Tibial nerve (tissue), 4 donors: Measurements from ENCODE around the gene ERC2. TPM values are rescaled to one million over a fixed set of nuclear protein-coding genes. Genes with fewer than 3 reads are reported as not detected.

ENCODE experiments used
- DNase-seq, 2 donors: peaks; one replicate each; pipeline ENCODE4 v3.0.0-alpha.2; 2019; ENCODE audit warnings: low spot score in 2 of 2
- H3K27ac ChIP-seq, 4 donors: fragments of 200-600 bp; sonication (generic) in 3 of 4; one replicate each; pipeline ENCODE4 v1.5.1; 2017 to 2019; ENCODE audit warnings: mild to moderate bottlenecking in 1 of 4
- H3K27me3 ChIP-seq, 2 donors: fragments of 200-600 bp; sonication (generic) in 1 of 2; one replicate each; pipeline versions ENCODE4 v1.5.1 to v1.6.0; 2017 to 2019
- H3K36me3 ChIP-seq, 3 donors: fragments of 200-600 bp; sonication (generic); one replicate each; pipeline ENCODE4 v1.5.1; 2018 to 2019
- H3K4me1 ChIP-seq, 4 donors: fragments of 200-600 bp; sonication (generic) in 3 of 4; one replicate each; pipeline ENCODE4 v1.5.1; 2017 to 2019
- H3K4me3 ChIP-seq, 4 donors: fragments of 200-600 bp; sonication (generic) in 3 of 4; one replicate each; pipeline ENCODE4 v1.5.1; 2017 to 2019; ENCODE audit warnings: mild to moderate bottlenecking in 1 of 4, moderate library complexity in 1 of 4
- H3K9me3 ChIP-seq, 4 donors: fragments of 200-600 bp; sonication (generic) in 3 of 4; one replicate each; pipeline ENCODE4 v1.5.1; 2017 to 2019
- CTCF ChIP-seq, 5 experiments: fragments of 200-600 bp in 3 of 5; fragments of 450-650 bp in 2 of 5; sonication (generic) in 3 of 5; IDR thresholded peaks; one replicate each; pipeline ENCODE4 v1.5.1; 2016 to 2019; ENCODE audit warnings: antibody characterized with exemption in 5 of 5, mild to moderate bottlenecking in 3 of 5, moderate library complexity in 2 of 5
- EP300 ChIP-seq, 2 donors: sonication (generic); formaldehyde crosslinking; IDR thresholded peaks; one replicate each; pipeline ENCODE4 v1.6.1; 2017; ENCODE audit warnings: antibody characterized with exemption in 2 of 2, mild to moderate bottlenecking in 1 of 2
- POLR2A ChIP-seq, 2 donors: fragments of 450-650 bp; IDR thresholded peaks; one replicate each; pipeline ENCODE4 v1.6.1; 2017; ENCODE audit warnings: antibody characterized with exemption in 2 of 2, mild to moderate bottlenecking in 2 of 2, moderate library complexity in 2 of 2
- WGBS, 2 donors: methylation state at CpG; one replicate each; pipeline ENCODE4 v1.1.5; 2018; 5-methylcytosine and 5-hydroxymethylcytosine counted together
- total RNA-seq, 4 donors: library from RNA; depleted of rRNA; stranded (reverse); fragments of >200 nt; gene quantifications; one replicate each; pipeline ENCODE4 v1.1.0, GENCODE V29; 2016

Gene ERC2
- total RNA-seq, 4 donors from 2014 or later: 0.84 to 0.98 (median 0.90) TPM; not detected in 1

- no peak overlapping the region for H3K27ac ChIP-seq
Measured at GRCh38 chr3:56125358-56126005, 342.8 kb downstream of the ERC2 start.

DNA sequence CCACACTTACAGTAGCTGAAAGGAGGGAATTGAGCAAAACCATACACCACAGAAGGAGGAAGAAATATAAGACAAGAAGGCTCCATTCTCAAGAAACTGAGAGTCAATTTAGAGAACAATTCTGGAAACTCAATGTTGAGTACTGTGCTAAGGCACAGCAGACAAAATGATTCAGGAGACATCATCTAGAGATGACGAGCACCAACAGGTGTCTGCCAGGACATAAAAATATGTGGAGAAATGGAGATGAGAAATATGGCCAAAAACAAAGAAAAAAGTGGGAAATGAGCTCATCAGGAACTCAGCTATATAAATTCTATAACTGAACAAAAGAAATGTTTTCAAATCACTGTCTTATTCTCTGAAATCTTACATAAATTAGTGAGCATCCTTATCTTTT lies 343.7 kb downstream of the ERC2 start:
- 72 to 76% methylated on average over 1 of the region's 1 CpG for WGBS, 2 donors
- Histone ChIP-seq H3K36me3 (no peaks in the 10 kb centered on the region), H3K4me3 (no peak overlapping the region), H3K27ac (no peak overlapping the region), H3K9me3 (no peaks in the 10 kb centered on the region), H3K27me3 (no peaks in the 10 kb centered on the region), H3K4me1 (peaks cover 0 to 4% (median 0%) of the 10 kb centered on the region in 4 donors)
- TF ChIP-seq EP300 (IDR thresholded peaks at IDR 0.05) (no peak), CTCF (IDR thresholded peaks at IDR 0.05) (no peak), POLR2A (IDR thresholded peaks at IDR 0.05) (no peak)
- no peak for DNase-seq

More at GRCh38 chr3:56125358-56126005, 342.8 kb downstream of the ERC2 start:
- WGBS, 2 donors: 33 to 39% methylated on average over 5 of the region's 5 CpGs
- no peak for DNase-seq
- Histone ChIP-seq H3K9me3 (no peaks in the 10 kb centered on the region), H3K27me3 (no peaks in the 10 kb centered on the region), H3K4me1 (peaks cover 0 to 4% (median 0%) of the 10 kb centered on the region in 4 donors), H3K36me3 (no peaks in the 10 kb centered on the region), H3K4me3 (no peak overlapping the region)
- TF ChIP-seq EP300 (IDR thresholded peaks at IDR 0.05): no peak

DNA sequence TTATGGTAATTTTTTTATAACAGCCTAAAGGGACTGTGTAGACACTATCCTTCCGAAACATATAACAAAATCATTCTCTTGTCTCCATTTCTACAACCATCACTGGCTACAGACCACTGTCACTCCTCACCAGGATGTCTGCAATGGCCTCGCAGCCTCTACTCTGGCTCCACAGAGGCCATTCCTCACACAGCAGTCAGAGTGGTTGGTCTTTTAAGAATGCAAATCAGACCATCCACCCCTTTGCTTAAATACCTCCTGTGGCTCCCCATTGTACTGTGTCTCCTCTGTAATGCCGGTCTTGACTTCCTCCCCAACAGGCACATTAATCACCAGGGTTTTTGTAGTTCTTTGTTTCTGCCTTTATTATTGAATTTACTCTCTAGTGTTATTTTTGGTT lies 344.8 kb downstream of the ERC2 start:
- no peak for DNase-seq
- no peaks in the 10 kb centered on the region for H3K27me3 ChIP-seq
- peaks cover 0 to 4% (median 0%) of the 10 kb centered on the region in 4 donors for H3K4me1 ChIP-seq
- 71% methylated on average over 3 of the region's 3 CpGs for WGBS, 2 donors
- no peaks in the 10 kb centered on the region for H3K9me3 ChIP-seq
- no peaks in the 10 kb centered on the region for H3K36me3 ChIP-seq
- TF ChIP-seq POLR2A (IDR thresholded peaks at IDR 0.05) (no peak), CTCF (IDR thresholded peaks at IDR 0.05) (no peak), EP300 (IDR thresholded peaks at IDR 0.05) (no peak)
- no peak overlapping the region for H3K4me3 ChIP-seq
- H3K27ac ChIP-seq: no peak overlapping the region

DNA sequence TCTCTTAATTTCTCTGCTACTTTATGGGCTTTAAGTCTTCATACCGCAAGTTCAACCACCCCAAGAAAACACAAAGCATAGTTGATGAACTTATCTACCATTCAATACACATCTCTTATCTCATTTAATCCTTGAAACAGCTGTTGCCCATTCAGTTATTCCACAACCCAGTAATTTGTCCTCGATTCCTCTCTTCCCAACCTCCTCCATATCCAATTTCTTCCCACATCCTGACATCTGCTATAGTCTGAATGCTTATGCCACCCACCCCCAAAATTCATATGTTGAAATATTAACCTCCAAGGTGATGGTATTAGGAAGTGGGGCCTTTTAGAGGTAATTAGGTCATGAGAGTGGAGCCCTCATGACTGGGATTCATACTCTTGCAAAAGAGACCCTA lies 345.4 kb downstream of the ERC2 start:
- H3K27me3 ChIP-seq: no peaks in the 10 kb centered on the region
- no peak for TF ChIP-seq POLR2A (IDR thresholded peaks at IDR 0.05)
- TF ChIP-seq EP300 (IDR thresholded peaks at IDR 0.05): no peak
- TF ChIP-seq CTCF (IDR thresholded peaks at IDR 0.05): no peak
- H3K4me3 ChIP-seq: no peak overlapping the region
- H3K36me3 ChIP-seq: no peaks in the 10 kb centered on the region
- no peaks in the 10 kb centered on the region for H3K9me3 ChIP-seq
- peaks cover 0 to 4% (median 0%) of the 10 kb centered on the region in 4 donors for H3K4me1 ChIP-seq
- 88 to 91% methylated on average over 2 of the region's 2 CpGs for WGBS, 2 donors
- no peak for DNase-seq
- H3K27ac ChIP-seq: no peak overlapping the region

DNA sequence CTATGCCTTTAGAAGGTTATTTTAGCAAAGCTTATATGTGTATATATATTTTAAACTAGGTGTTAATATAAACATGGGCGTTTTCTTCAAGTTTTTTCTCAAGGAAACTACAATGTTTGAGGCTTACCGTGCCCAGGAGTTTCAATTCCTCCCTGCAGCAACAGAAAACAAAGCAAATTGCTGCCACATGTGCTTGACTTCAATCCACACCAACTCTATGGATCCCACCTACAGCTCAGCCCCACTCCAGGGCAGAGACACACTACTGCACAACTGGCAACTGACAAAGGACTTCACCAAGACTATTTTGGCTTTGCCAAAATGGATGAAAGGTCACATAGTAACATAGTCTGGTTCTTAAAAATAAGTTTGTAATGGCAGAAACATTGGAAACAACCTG lies 346.6 kb downstream of the ERC2 start:
- DNase-seq: no peak
- 57 to 62% methylated on average over 2 of the region's 2 CpGs for WGBS, 2 donors
- Histone ChIP-seq H3K4me3 (no peak overlapping the region), H3K27ac (no peak overlapping the region), H3K36me3 (no peaks in the 10 kb centered on the region), H3K9me3 (no peaks in the 10 kb centered on the region), H3K4me1 (peaks cover 0 to 4% (median 0%) of the 10 kb centered on the region in 4 donors), H3K27me3 (no peaks in the 10 kb centered on the region)
- TF ChIP-seq EP300 (IDR thresholded peaks at IDR 0.05): no peak
- TF ChIP-seq POLR2A (IDR thresholded peaks at IDR 0.05): no peak
- TF ChIP-seq CTCF (IDR thresholded peaks at IDR 0.05): no peak
